MM.1S (cell line): ENCODE measurements around the gene MIGA2.

Source experiments
- DNase-seq: peaks from one replicate; pipeline ENCODE4 v3.0.0-alpha.2; 2015
- H2AFZ ChIP-seq: fragments of 300-600 bp; sonication (generic); 2 replicates; pipeline ENCODE4 v1.6.0; 2016; ENCODE audit warnings: antibody characterized with exemption, low read length
- H3F3A ChIP-seq: fragments of 300-600 bp; sonication (generic); 2 replicates; pipeline ENCODE4 v1.6.1; 2016; ENCODE audit warnings: mild to moderate bottlenecking, antibody characterized with exemption, low read length, moderate library complexity, mixed read lengths; ENCODE audit not compliant: insufficient read depth
- H3K27ac ChIP-seq: fragments of 300-600 bp; sonication (generic); 2 replicates; pipeline ENCODE4 v1.5.1; 2016; ENCODE audit warnings: mild to moderate bottlenecking, low read length
- H3K27me3 ChIP-seq: fragments of 300-600 bp; sonication (generic); replicated peaks from 2 replicates; pipeline ENCODE4 v1.6.0; 2016; ENCODE audit warnings: low read length; ENCODE audit not compliant: insufficient read depth
- H3K36me3 ChIP-seq: fragments of 300-600 bp; sonication (generic); replicated peaks from 2 replicates; pipeline ENCODE4 v1.6.1; 2016; ENCODE audit warnings: mild to moderate bottlenecking, low read length, mixed read lengths; ENCODE audit not compliant: insufficient read depth
- H3K4me1 ChIP-seq: fragments of 300-600 bp; sonication (generic); 2 replicates; pipeline ENCODE4 v1.6.1; 2016; ENCODE audit warnings: low read length, mixed read lengths
- H3K4me2 ChIP-seq: fragments of 300-600 bp; sonication (generic); 2 replicates; pipeline ENCODE4 v1.6.0; 2016; ENCODE audit warnings: low read depth, low read length
- H3K4me3 ChIP-seq: fragments of 300-600 bp; sonication (generic); 2 replicates; pipeline ENCODE4 v1.5.1; 2016; ENCODE audit warnings: low read length, mixed read lengths
- H3K79me2 ChIP-seq: fragments of 300-600 bp; sonication (generic); 2 replicates; pipeline ENCODE4 v1.6.1; 2016; ENCODE audit warnings: mixed run types, low read length, mixed read lengths
- H3K9ac ChIP-seq: fragments of 300-600 bp; sonication (generic); 2 replicates; pipeline ENCODE4 v1.6.1; 2016; ENCODE audit warnings: low read length, mixed read lengths
- H3K9me2 ChIP-seq: fragments of 300-600 bp; sonication (generic); replicated peaks from 2 replicates; pipeline ENCODE4 v1.6.1; 2016; ENCODE audit warnings: mild to moderate bottlenecking, low read length, mixed read lengths; ENCODE audit not compliant: insufficient read depth
- H3K9me3 ChIP-seq: fragments of 300-600 bp; sonication (generic); replicated peaks from 2 replicates; pipeline ENCODE4 v1.6.1; 2016; ENCODE audit warnings: mild to moderate bottlenecking, low read length, mixed read lengths; ENCODE audit not compliant: insufficient read depth
- H4K20me1 ChIP-seq: fragments of 300-600 bp; sonication (generic); 2 replicates; pipeline ENCODE4 v1.6.1; 2016; ENCODE audit warnings: mild to moderate bottlenecking, low read length, moderate library complexity, mixed read lengths; ENCODE audit not compliant: insufficient read depth
- CTCF ChIP-seq: fragments of 300-600 bp; sonication (generic); IDR thresholded peaks from 2 replicates; pipeline ENCODE4 v1.5.1; 2016; ENCODE audit warnings: antibody characterized with exemption, low read length, mixed read lengths
- EZH2 ChIP-seq: fragments of 300-600 bp; sonication (generic); optimal IDR thresholded peaks from 2 replicates; pipeline ENCODE3; 2017; ENCODE audit warnings: low read depth, mild to moderate bottlenecking, antibody characterized with exemption, low read length, mixed read lengths
- EZH2phosphoT487 ChIP-seq: fragments of 300-600 bp; sonication (generic); IDR thresholded peaks from 2 replicates; pipeline ENCODE4 v1.6.1; 2018; ENCODE audit warnings: antibody characterized with exemption, low read length

MIGA2 gene

GRCh38 chr9:129081388-129081904 is 45.0 kb downstream of the MIGA2 start:
- H3K79me2 ChIP-seq: peaks cover 39% of the 10 kb centered on the region
- H3K4me1 ChIP-seq: peaks cover 11% of the 10 kb centered on the region
- H3K4me3 ChIP-seq: peak overlapping the region; percentile 93
- no peaks in the 10 kb centered on the region for H3K9me2 ChIP-seq
- H3K27me3 ChIP-seq: no peaks in the 10 kb centered on the region
- H3K9ac ChIP-seq: peak overlapping the region; percentile 70
- H4K20me1 ChIP-seq: no peaks in the 10 kb centered on the region
- H3F3A ChIP-seq: no peaks in the 10 kb centered on the region
- peak overlapping the region; percentile 92 for H2AFZ ChIP-seq
- peak overlapping the region; percentile 94 for H3K4me2 ChIP-seq
- no peaks in the 10 kb centered on the region for H3K36me3 ChIP-seq
- TF ChIP-seq CTCF (no peak), EZH2phosphoT487 (no peak), EZH2 (no peak)
- H3K9me3 ChIP-seq: no peaks in the 10 kb centered on the region
- DNase-seq: peak; percentile 85
- H3K27ac ChIP-seq: peak overlapping the region; percentile 50; the same call in 1 of the 2 replicates

GRCh38 chr9:129084087-129084486 is 47.7 kb downstream of the MIGA2 start:
- Histone ChIP-seq H3F3A (no peaks in the 10 kb centered on the region), H3K79me2 (peaks cover 39% of the 10 kb centered on the region), H3K4me1 (peaks cover 11% of the 10 kb centered on the region), H3K4me3 (no peak overlapping the region), H3K9ac (no peak overlapping the region), H3K27me3 (no peaks in the 10 kb centered on the region), H3K36me3 (no peaks in the 10 kb centered on the region), H3K9me2 (no peaks in the 10 kb centered on the region), H3K27ac (no peak overlapping the region), H2AFZ (no peak overlapping the region), H3K4me2 (no peak overlapping the region), H4K20me1 (no peaks in the 10 kb centered on the region), H3K9me3 (no peaks in the 10 kb centered on the region)
- DNase-seq: no peak
- no peak for TF ChIP-seq EZH2
- TF ChIP-seq EZH2phosphoT487: no peak
- TF ChIP-seq CTCF: no peak

GRCh38 chr9:129089246-129089645 is 52.8 kb downstream of the MIGA2 start:
- Histone ChIP-seq H3K27me3 (no peaks in the 10 kb centered on the region), H3K9me3 (no peaks in the 10 kb centered on the region), H3K36me3 (no peaks in the 10 kb centered on the region), H3F3A (no peaks in the 10 kb centered on the region), H3K27ac (no peak overlapping the region), H3K4me3 (no peak overlapping the region), H4K20me1 (no peaks in the 10 kb centered on the region), H3K9me2 (no peaks in the 10 kb centered on the region), H2AFZ (no peak overlapping the region), H3K9ac (no peak overlapping the region), H3K4me1 (no peaks in the 10 kb centered on the region), H3K79me2 (peaks cover 7% of the 10 kb centered on the region), H3K4me2 (no peak overlapping the region)
- DNase-seq: no peak
- TF ChIP-seq EZH2phosphoT487 (no peak), EZH2 (no peak), CTCF (no peak)
